Activated T-helper 1 cell treated with anti-CD3 and anti-CD28 coated beads, Interleukin-12 subunit alpha, Interleukin-12 subunit beta, Interleukin-2, Interleukin-4 antibody, amounts not matched to agents 30 ng/mL and 10 ng/mL and 1 ng/mL, durations not matched to agents 14 hours and 24 hours and 36 hours (primary cell): ENCODE data around the gene TMEM233. TPM values are rescaled to one million over a fixed set of nuclear protein-coding genes. Genes with fewer than 3 reads are reported as not detected.
A peak's percentile ranks its signal among the peaks of the same experiment; 100 is the strongest.
"Not testable (repeated sequence)": the region's sequence is repeated elsewhere in the genome, so short reads cannot be mapped to it uniquely, and the experiment has no call there.

Experiments used
- DNase-seq: peaks from one replicate; pipeline ENCODE4 v3.0.0; 2021; ENCODE audit warnings: low spot score
- H3K27ac Mint-ChIP-seq: one replicate; pipeline ENCODE4 v1.8.0; 2021; ENCODE audit warnings: mild to moderate bottlenecking, mixed read lengths
- H3K27me3 Mint-ChIP-seq: one replicate; pipeline ENCODE4 v1.8.0; 2022; ENCODE audit warnings: mild to moderate bottlenecking, moderate library complexity, mixed read lengths; ENCODE audit not compliant: insufficient read depth
- H3K36me3 Mint-ChIP-seq: one replicate; pipeline ENCODE4 v1.8.0; 2021; ENCODE audit warnings: low read depth, mixed read lengths
- H3K4me1 Mint-ChIP-seq: one replicate; pipeline ENCODE4 v1.8.0; 2021; ENCODE audit warnings: low read depth, mixed read lengths
- H3K4me3 Mint-ChIP-seq: one replicate; pipeline ENCODE4 v1.8.0; 2021; ENCODE audit warnings: mild to moderate bottlenecking, moderate library complexity, mixed read lengths
- H3K9me3 Mint-ChIP-seq: one replicate; pipeline ENCODE4 v1.8.0; 2021; ENCODE audit warnings: mixed read lengths
- intact Hi-C: fragments of 100-400 bp; cut with micrococcal nuclease; formaldehyde crosslinking; loops from one replicate; pipeline ENCODE4 v1.15.1; 2024
- total RNA-seq: library from RNA; stranded (reverse); gene quantifications from 2 replicates; pipeline ENCODE4 v1.2.3, GENCODE V29; 2022

TMEM233 gene
- total RNA-seq, 1 donor from 2014 or later = not detected

DNA sequence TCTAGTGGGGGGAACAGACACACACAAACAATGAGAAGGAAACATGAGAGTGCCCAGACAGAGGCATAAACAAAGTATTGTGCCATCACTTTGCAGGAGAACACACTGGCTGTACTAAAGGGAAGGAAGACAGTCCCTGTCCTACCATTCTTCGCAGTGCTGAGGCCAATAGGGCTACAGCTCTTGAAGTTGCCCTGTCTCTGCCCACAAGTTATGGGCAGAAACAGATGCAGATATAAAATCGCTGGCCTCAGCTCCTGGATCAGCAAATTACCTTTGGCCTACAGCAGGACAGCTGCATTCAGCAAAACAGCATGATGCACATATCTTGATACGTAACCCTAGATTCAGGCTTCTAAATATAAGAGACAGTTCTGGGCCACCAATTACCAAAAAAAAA lies 51.4 kb downstream of the TMEM233 start:
- H3K9me3 Mint-ChIP-seq = no peaks in the 10 kb centered on the region
- no peaks in the 10 kb centered on the region for H3K36me3 Mint-ChIP-seq
- no peaks in the 10 kb centered on the region for H3K4me1 Mint-ChIP-seq
- intact Hi-C loops = no loop called here
- no peak for DNase-seq
- peaks cover 13% of the 10 kb centered on the region for H3K27me3 Mint-ChIP-seq
- H3K27ac Mint-ChIP-seq = no peak overlapping the region
- H3K4me3 Mint-ChIP-seq = no peak overlapping the region

DNA sequence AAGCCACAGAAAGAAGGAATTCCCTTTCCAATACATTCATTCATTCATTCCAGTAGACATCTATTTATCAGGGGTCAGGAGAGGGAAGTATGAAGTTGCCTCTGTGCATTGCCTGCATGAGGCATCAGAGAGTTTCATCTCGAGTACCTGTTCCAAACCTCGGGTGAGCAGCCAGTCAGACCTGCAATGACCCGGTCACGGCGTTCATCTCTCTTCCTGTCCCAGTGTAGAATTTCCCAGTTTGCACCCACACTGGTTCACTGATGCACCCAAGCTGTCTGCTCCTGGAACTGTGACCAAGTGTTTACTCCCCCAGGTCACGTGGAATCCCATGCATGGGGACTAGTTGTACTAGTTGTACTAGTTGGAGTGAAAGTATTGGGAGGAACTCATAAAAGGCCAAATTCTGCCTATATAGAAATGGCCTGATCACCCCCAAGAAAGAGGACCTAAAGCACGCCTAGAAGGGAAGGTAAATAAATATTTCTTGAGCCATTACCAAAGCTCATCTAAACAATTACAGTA lies 52.0 kb downstream of the TMEM233 start:
- H3K4me3 Mint-ChIP-seq = no peak overlapping the region
- H3K36me3 Mint-ChIP-seq = no peaks in the 10 kb centered on the region
- H3K27ac Mint-ChIP-seq = no peak overlapping the region
- DNase-seq = no peak
- intact Hi-C loops = no loop called here
- no peaks in the 10 kb centered on the region for H3K9me3 Mint-ChIP-seq
- H3K27me3 Mint-ChIP-seq = peaks cover 12% of the 10 kb centered on the region
- no peaks in the 10 kb centered on the region for H3K4me1 Mint-ChIP-seq

DNA sequence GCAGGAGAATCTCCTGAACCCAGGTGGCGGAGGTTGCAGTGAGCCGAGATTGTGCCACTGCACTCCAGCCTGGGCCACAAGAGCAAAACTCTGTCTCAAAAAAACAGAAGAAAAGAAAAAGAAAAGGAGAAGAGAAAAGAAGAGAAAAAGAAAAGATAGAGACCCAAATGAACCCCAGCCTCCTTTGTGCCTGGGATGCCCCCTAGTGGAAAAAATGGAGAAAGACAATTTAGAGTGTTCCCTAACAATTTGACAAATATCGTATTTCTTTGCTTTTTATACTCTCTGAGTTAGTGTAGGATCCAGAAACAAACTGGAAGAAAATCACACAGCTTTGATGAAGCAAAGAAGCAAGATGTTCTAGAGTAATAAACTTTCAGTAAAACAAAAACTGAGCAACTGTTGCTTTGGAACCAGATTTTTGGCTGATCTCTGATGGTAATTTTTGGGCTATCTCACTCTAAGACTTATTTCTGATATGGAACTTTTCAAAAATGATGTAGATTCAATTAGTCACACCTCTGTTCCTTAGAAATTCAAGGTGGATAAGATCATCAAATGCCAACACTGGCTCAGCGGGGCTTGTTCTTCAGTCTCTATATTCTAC lies 55.7 kb downstream of the TMEM233 start:
- intact Hi-C loops = loop anchor here (1.0 kb wide), 1 partner anchor 205 kb away; no protein-coding TSS in a partner anchor
- no peak overlapping the region for H3K4me3 Mint-ChIP-seq
- H3K4me1 Mint-ChIP-seq = no peaks in the 10 kb centered on the region
- peaks cover 2% of the 10 kb centered on the region for H3K36me3 Mint-ChIP-seq
- H3K27ac Mint-ChIP-seq = no peak overlapping the region
- no peak for DNase-seq
- peaks cover 8% of the 10 kb centered on the region for H3K9me3 Mint-ChIP-seq
- H3K27me3 Mint-ChIP-seq = peaks cover 8% of the 10 kb centered on the region

DNA sequence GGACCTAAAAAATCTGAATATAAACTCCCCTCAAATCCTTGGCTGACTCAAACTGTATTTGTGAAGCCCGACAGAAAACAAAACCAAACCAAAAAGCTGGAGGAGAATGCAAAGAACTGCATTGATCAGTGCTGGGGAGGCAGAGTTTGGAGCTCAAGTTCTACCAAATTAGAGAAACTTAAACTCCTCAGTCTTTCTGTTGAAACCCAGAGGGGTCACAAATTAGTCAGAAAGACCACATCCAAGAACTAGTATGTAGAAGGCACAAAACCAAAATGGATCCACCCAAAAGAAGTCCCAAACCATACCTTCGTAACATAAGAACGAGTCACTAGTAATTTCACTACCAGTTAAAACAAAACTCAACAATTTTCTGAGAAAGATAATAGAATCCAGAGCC lies 59.1 kb downstream of the TMEM233 start:
- no peak for DNase-seq
- no peak overlapping the region for H3K4me3 Mint-ChIP-seq
- intact Hi-C loops = no loop called here
- H3K9me3 Mint-ChIP-seq = peaks cover 8% of the 10 kb centered on the region
- no peaks in the 10 kb centered on the region for H3K4me1 Mint-ChIP-seq
- no peak overlapping the region for H3K27ac Mint-ChIP-seq
- H3K36me3 Mint-ChIP-seq = peaks cover 2% of the 10 kb centered on the region
- H3K27me3 Mint-ChIP-seq = peaks cover 2% of the 10 kb centered on the region

DNA sequence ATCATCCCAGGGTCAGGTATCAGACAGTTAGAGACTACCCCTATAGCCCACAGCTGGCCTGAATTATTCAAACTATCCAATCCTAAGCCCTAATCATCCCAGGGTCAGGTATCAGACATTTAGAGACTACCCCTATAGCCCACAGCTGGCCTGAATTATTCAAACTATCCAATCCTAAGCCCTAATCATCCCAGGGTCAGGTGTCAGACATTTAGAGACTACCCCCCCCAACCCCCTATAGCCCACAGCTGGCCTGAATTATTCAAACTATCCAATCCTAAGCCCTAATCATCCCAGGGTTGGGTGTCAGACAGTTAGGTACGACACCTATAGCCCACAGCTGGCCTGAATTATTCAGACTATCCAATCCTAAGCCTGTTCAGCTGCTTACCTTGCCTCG lies 63.4 kb downstream of the TMEM233 start:
- H3K9me3 Mint-ChIP-seq, H3K4me3 Mint-ChIP-seq, H3K27ac Mint-ChIP-seq, DNase-seq, H3K36me3 Mint-ChIP-seq, H3K27me3 Mint-ChIP-seq, intact Hi-C loops: not testable (repeated sequence)
- H3K4me1 Mint-ChIP-seq = peaks cover 11% of the 10 kb centered on the region

DNA sequence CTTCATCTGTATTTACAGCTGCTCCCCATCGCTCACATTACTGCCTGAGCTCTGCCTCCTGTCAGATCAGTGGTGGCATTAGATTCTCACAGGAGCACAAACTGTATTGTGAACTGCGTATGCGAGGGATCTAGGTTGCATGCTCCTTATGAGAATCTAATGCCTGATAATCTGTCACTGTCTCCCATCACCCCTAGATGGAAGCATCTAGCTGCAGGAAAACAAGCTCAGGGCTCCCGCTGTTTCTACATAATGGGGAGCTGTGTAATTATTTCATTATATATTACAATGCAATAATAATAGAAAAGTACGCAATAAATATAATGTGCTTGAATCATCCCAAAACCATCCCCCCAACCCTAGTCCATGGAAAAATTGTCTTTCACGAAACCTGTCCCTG lies 64.6 kb downstream of the TMEM233 start:
- H3K27me3 Mint-ChIP-seq, H3K27ac Mint-ChIP-seq, H3K9me3 Mint-ChIP-seq, H3K4me3 Mint-ChIP-seq, DNase-seq, H3K36me3 Mint-ChIP-seq, intact Hi-C loops: not testable (repeated sequence)
- peaks cover 11% of the 10 kb centered on the region for H3K4me1 Mint-ChIP-seq

DNA sequence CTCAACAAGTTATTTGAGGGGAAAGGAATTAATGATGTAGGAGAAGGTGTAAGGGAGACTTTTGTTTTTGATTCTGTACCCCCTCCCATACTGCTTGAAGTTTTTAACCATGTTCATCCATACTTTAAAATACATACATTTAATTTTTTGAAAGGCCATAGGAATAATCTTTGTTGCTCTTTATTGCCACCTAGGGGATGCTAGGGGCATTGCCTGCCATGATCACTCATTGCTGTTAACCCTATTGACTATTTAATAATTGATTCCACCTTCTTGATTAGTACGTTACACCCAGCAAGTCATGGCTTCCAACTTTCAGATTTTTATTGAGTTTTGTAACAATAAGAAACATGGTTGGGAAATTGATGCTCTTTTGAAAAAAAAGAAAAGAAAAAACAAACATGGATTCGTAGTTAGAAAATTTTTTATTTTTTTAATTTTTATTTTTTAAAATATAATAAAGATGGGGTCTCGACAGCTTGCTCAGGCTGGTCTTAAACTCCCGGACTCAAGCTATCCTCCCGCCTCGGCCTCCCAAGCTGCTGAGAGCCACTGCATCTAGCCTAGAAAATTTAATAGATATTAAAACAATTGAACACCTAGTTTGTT lies 65.8 kb downstream of the TMEM233 start:
- Mint-ChIP-seq H3K27me3 (peaks cover 7% of the 10 kb centered on the region), H3K27ac (no peak overlapping the region), H3K9me3 (no peaks in the 10 kb centered on the region), H3K4me3 (no peak overlapping the region), H3K36me3 (no peaks in the 10 kb centered on the region), H3K4me1 (peaks cover 11% of the 10 kb centered on the region)
- intact Hi-C loops = no loop called here
- peak; percentile 21 for DNase-seq

DNA sequence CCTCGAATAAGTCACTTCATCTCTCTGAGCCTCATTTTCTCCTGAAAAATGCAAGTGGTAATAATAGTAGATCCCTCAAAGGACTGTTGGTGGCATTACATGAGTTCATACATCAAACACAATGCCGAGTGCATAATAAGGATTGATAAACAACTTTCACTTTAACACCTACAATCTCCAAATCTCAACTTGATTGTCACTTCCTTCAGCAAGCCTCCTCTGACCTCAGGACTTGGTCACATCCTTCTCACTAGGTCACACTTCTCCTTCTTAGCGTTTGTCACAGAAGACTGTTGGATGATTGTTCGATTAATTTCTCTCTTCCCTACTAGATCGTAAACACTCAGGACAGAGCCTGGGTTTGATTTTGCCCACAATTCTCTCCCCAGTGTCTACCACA lies 66.5 kb downstream of the TMEM233 start:
- no peak overlapping the region for H3K4me3 Mint-ChIP-seq
- no peaks in the 10 kb centered on the region for H3K9me3 Mint-ChIP-seq

DNA sequence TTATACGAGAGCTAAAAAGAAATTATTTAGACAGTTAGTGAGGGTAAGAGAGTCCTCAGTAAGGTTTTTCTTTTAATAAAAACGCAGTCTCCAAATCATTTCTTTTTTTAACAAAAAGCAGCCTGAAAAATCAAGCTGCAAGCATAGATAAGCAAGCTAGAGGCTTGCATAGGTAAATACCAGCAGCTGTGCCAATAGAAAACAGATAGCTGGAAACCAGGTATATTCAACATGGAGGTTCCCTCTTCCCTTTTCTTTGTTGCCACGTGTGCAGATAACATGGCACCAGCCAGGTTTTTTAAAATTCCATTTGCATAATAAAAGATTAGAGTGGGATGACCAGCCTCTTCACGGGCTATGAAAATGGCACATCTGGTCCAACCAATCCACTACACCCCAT lies 68.3 kb downstream of the TMEM233 start:
- H3K4me3 Mint-ChIP-seq = no peak overlapping the region
- peaks cover 7% of the 10 kb centered on the region for H3K27me3 Mint-ChIP-seq
- no peaks in the 10 kb centered on the region for H3K9me3 Mint-ChIP-seq
- peaks cover 21% of the 10 kb centered on the region for H3K4me1 Mint-ChIP-seq
- no peaks in the 10 kb centered on the region for H3K36me3 Mint-ChIP-seq
- no peak overlapping the region for H3K27ac Mint-ChIP-seq
- intact Hi-C loops = no loop called here
- DNase-seq = no peak

More for the DNA sequence above, 66.5 kb downstream of the TMEM233 start:
- intact Hi-C loops = no loop called here
- H3K4me1 Mint-ChIP-seq = peaks cover 11% of the 10 kb centered on the region
- H3K27ac Mint-ChIP-seq = no peak overlapping the region
- H3K36me3 Mint-ChIP-seq = no peaks in the 10 kb centered on the region
- peaks cover 7% of the 10 kb centered on the region for H3K27me3 Mint-ChIP-seq
- DNase-seq = no peak

DNA sequence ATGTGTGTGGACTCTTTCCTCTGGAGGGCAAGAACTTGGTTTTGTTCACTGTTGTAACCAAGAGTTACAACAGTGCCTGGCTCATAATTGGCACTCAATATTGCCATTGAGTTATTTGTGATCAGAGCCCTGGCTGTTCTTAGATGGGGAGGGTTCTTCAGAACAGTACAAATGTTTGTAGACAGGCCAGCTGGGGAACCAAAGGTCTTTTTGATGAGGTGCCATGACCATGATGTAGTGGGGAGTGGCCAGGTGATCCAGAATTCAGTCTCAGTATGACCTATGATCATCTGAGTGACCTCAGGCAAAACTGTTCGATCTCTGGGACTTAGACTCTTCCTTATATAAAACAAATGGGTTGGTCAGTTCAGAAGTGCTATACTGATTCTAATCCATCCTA lies 71.1 kb downstream of the TMEM233 start:
- no peak overlapping the region for H3K4me3 Mint-ChIP-seq
- H3K9me3 Mint-ChIP-seq = no peaks in the 10 kb centered on the region
- DNase-seq = no peak
- H3K36me3 Mint-ChIP-seq = peaks cover 3% of the 10 kb centered on the region
- H3K4me1 Mint-ChIP-seq = peaks cover 26% of the 10 kb centered on the region
- H3K27me3 Mint-ChIP-seq = peaks cover 5% of the 10 kb centered on the region
- H3K27ac Mint-ChIP-seq = no peak overlapping the region
- intact Hi-C loops = loop anchor here (5.0 kb wide), 3 partner anchors 213 to 1292 kb away; partner anchors contain the start of genes CIT and TAOK3

DNA sequence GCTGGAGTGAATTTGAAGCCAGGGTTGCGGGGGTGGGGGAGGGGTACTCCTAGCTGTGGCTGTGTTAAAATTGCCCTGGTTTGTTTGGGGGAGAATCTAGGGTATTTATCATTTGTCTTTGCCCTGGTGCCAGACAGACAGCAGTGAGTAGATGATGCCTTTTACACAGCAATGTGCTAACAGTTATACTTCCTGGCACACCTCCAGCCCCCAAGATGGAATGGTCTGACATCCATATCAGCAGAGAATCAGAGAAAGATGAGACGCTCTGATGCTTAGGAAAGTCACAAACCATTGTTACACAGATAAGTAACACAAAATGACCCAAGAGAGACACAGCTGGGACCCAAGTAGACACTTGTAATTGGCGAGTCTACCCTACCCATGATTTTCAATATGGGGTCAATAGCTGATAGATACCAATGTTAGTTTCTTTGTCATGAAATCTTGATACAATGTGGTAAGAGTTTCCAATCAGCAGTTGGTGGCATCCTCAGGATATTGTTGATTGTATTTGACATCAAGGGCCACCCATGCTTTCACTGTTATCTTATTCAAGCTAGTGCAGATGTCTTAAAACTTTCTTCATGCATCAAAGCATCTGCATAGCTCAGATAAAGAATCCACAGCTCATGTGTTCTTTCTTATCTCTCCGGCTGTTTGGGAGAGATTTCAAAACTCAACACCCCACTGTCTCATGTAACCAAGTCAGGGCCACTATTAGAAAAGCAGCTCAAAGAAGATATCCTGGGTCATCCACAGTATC lies 71.8 kb downstream of the TMEM233 start:
- no peak overlapping the region for H3K4me3 Mint-ChIP-seq
- no peak for DNase-seq
- peaks cover 9% of the 10 kb centered on the region for H3K36me3 Mint-ChIP-seq
- H3K4me1 Mint-ChIP-seq = peaks cover 26% of the 10 kb centered on the region
- intact Hi-C loops = loop anchor here (5.0 kb wide), 3 partner anchors 212 to 1293 kb away; partner anchors contain the start of genes CIT and TAOK3
- peaks cover 5% of the 10 kb centered on the region for H3K27me3 Mint-ChIP-seq
- H3K27ac Mint-ChIP-seq = no peak overlapping the region
- no peaks in the 10 kb centered on the region for H3K9me3 Mint-ChIP-seq

DNA sequence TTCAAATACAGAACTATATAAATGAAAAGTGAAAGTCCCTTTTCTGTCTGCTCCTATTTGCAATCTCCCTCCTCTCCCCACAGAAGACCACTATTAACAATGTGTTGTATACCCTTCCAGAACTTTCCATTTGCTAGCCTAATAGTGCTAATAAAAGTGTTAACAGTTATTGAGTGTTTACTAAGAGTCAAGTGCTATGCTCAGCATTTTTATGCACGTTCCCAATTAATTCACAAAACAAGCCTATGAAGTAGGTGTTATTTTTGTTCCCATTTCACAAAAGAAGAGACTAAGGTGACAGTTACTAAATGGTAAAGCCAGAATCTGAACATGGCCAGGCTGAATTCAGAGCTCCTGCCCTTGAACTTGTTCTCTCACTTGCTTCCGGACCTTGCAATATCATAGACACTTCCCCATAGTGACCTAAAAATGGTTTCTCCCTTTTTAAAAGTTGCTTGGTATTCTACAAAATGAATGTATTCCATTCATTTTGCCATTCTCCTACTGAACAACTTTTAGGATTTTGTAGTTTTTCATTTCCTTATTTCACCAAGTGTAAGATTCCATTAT lies 72.7 kb downstream of the TMEM233 start:
- Mint-ChIP-seq H3K9me3 (no peaks in the 10 kb centered on the region), H3K27ac (peak overlapping the region; percentile 5), H3K4me1 (peaks cover 35% of the 10 kb centered on the region), H3K27me3 (peaks cover 5% of the 10 kb centered on the region), H3K4me3 (peak overlapping the region; percentile 6), H3K36me3 (peaks cover 19% of the 10 kb centered on the region)
- intact Hi-C loops = loop anchor here (5.0 kb wide), 3 partner anchors 211 to 1294 kb away; partner anchors contain the start of genes CIT and TAOK3
- no peak for DNase-seq
